Stimulated activated CD8-positive, alpha-beta memory T cell treated with anti-CD3 and anti-CD28 coated beads, Interleukin-2, amount 100 ng/mL, for 1 hour (primary cell): ENCODE measurements around the gene SPRED2.
A peak's percentile ranks its signal among the peaks of the same experiment; 100 is the strongest.

Experiments
- DNase-seq, 2 donors: peaks; one replicate each; pipeline ENCODE4 v3.0.0-alpha.2; 2020; ENCODE audit warnings: low read depth in 2 of 2

SPRED2 gene

GRCh38 chr2:65386989-65387388 lies 45.4 kb downstream of the SPRED2 start:
- DNase-seq, result no peak

- no peak for DNase-seq
Observed at GRCh38 chr2:65386344-65386743, 46.1 kb downstream of the SPRED2 start.

- DNase-seq, result no peak
Observed at GRCh38 chr2:65383541-65384488, 48.6 kb downstream of the SPRED2 start.

- peak; percentile 44 to 59 for DNase-seq
Observed at GRCh38 chr2:65382776-65383357, 49.5 kb downstream of the SPRED2 start.

GRCh38 chr2:65382323-65382722 lies 50.1 kb downstream of the SPRED2 start:
- DNase-seq, result no peak

- DNase-seq, result no peak
Observed at GRCh38 chr2:65381607-65382051, 50.8 kb downstream of the SPRED2 start.

- DNase-seq, result no peak
Observed at GRCh38 chr2:65380255-65380654, 52.1 kb downstream of the SPRED2 start.

GRCh38 chr2:65379721-65380171 lies 52.7 kb downstream of the SPRED2 start:
- no peak for DNase-seq

- DNase-seq, result no peak
Observed at GRCh38 chr2:65379223-65379622, 53.2 kb downstream of the SPRED2 start.

- no peak for DNase-seq
Observed at GRCh38 chr2:65378290-65378689, 54.1 kb downstream of the SPRED2 start.

- no peak for DNase-seq
Observed at GRCh38 chr2:65377556-65378192, 54.7 kb downstream of the SPRED2 start.

- no peak for DNase-seq
Observed at GRCh38 chr2:65375723-65376122, 56.7 kb downstream of the SPRED2 start.

GRCh38 chr2:65374999-65375398 lies 57.4 kb downstream of the SPRED2 start:
- DNase-seq, result no peak

- DNase-seq, result no peak
Observed at GRCh38 chr2:65374575-65374974, 57.8 kb downstream of the SPRED2 start.

- DNase-seq, result no peak
Observed at GRCh38 chr2:65373365-65373918, 59.0 kb downstream of the SPRED2 start.

GRCh38 chr2:65372619-65373018 lies 59.8 kb downstream of the SPRED2 start:
- DNase-seq, result no peak

- no peak for DNase-seq
Observed at GRCh38 chr2:65371074-65371434, 61.3 kb downstream of the SPRED2 start.

GRCh38 chr2:65370387-65371073 lies 61.9 kb downstream of the SPRED2 start:
- no peak for DNase-seq

GRCh38 chr2:65369980-65370379 lies 62.4 kb downstream of the SPRED2 start:
- no peak for DNase-seq

- DNase-seq, result no peak
Observed at GRCh38 chr2:65369574-65369973, 62.8 kb downstream of the SPRED2 start.

GRCh38 chr2:65368468-65368867 lies 63.9 kb downstream of the SPRED2 start:
- no peak for DNase-seq

GRCh38 chr2:65367524-65367923 lies 64.9 kb downstream of the SPRED2 start:
- DNase-seq, result no peak
